ENCODE data around the gene HMGCLL1. TPM values are rescaled to one million over a fixed set of nuclear protein-coding genes. Genes with fewer than 3 reads are reported as not detected.

The HMGCLL1 gene
- total RNA-seq, 1 donor from 2014 or later: not detected

GRCh38 chr6:55388211-55388610 lies 190.8 kb downstream of the HMGCLL1 start:
- ChIA-PET CTCF (no interaction called here), POLR2A (no interaction called here)
- intact Hi-C loops (cut with micrococcal nuclease): no loop called here
- Mint-ChIP-seq H3K36me3 (ENCODE audit: low read depth) (no peaks in the 10 kb centered on the region), H3K9me3 (no peaks in the 10 kb centered on the region), H3K27ac (no peak overlapping the region), H3K4me1 (no peaks in the 10 kb centered on the region), H3K4me3 (no peak overlapping the region), H3K27me3 (no peaks in the 10 kb centered on the region)
- TF ChIP-seq CTCF (IDR thresholded peaks at IDR 0.05): no peak
- no peak for DNase-seq
- no peak for ATAC-seq (ENCODE audit: low read depth)

All from activated B cell treated with CpG ODN at 0.5 μM for 24 hours (primary cell).